Diencephalon (tissue), 1 donor: ENCODE results near the gene PRR3. TPM values are rescaled to one million over a fixed set of nuclear protein-coding genes. Genes with fewer than 3 reads are reported as not detected.

Experiments used
- small RNA-seq: library from RNA; depleted of rRNA; stranded (forward); fragments of <200 nt; gene quantifications from one replicate; pipeline ENCODE3, GENCODE V24; 2014
- total RNA-seq: library from RNA; depleted of rRNA; stranded (reverse); fragments of >200 nt; gene quantifications from one replicate; pipeline ENCODE4 v1.2.3, GENCODE V29; 2014

The PRR3 gene
- total RNA-seq, result 13.4 TPM

GRCh38 chr6:30556906-30557682, at the start of gene PRR3:
TSS of gene PRR3 (plus strand) at chr6:30557295. CDS start at chr6:30557345, 50 bp downstream.

GRCh38 chr6:30556066-30556905, 809 bp upstream of the PRR3 start, which contains the start of gene GNL1:
TSS of gene GNL1 (minus strand) at chr6:30556489. CDS start at chr6:30556203, 286 bp downstream.

GRCh38 chr6:30571075-30571761, 14.1 kb downstream of the PRR3 start, which contains the start of gene ABCF1:
TSS of gene ABCF1 (plus strand) at chr6:30571442. CDS start at chr6:30571488, 46 bp downstream.

Small RNA genes within 50 kb of the gene (small RNA-seq; reads per million reads assigned to genes)
- 1.8 reads per million, percentile 86 among the genes with 10 or more reads in this experiment for gene MIR877

Other genes starting within 250 kb of the PRR3 start
- 8.3 TPM for gene TRIM39, start 230.4 kb upstream of the PRR3 start, total RNA-seq
- gene RPP21, start 212.1 kb upstream of the PRR3 start, total RNA-seq, result 16.4 TPM
- gene HLA-E, start 67.8 kb upstream of the PRR3 start, total RNA-seq, result 44.1 TPM
- 49.4 TPM for gene GNL1, start 806 bp upstream of the PRR3 start, total RNA-seq
- 36.0 TPM for gene ABCF1, start 14.1 kb downstream of the PRR3 start, total RNA-seq
- 32.1 TPM for gene PPP1R10, start 59.9 kb downstream of the PRR3 start, total RNA-seq
- 84.4 TPM for gene MRPS18B, start 60.5 kb downstream of the PRR3 start, total RNA-seq
- gene ATAT1, start 69.6 kb downstream of the PRR3 start, total RNA-seq, result 55.1 TPM
- 12.0 TPM for gene C6orf136, start 89.8 kb downstream of the PRR3 start, total RNA-seq
- 21.7 TPM for gene DHX16, start 115.7 kb downstream of the PRR3 start, total RNA-seq
- 26.8 TPM for gene PPP1R18, start 129.3 kb downstream of the PRR3 start, total RNA-seq
- 2.1 TPM for gene NRM, start 133.7 kb downstream of the PRR3 start, total RNA-seq
- gene MDC1, start 160.0 kb downstream of the PRR3 start, total RNA-seq, result 6.5 TPM
- gene TUBB, start 163.1 kb downstream of the PRR3 start, total RNA-seq, result 1,178 TPM
- gene FLOT1, start 185.4 kb downstream of the PRR3 start, total RNA-seq, result 62.5 TPM
- gene IER3, start 187.3 kb downstream of the PRR3 start, total RNA-seq, result 3.5 TPM